IPS-NIHi11 (cell line): ENCODE measurements around the gene NAT8L.

Source experiments
- DNase-seq: peaks from one replicate; pipeline ENCODE4 v3.0.0; 2012; ENCODE audit warnings: mixed read lengths, low spot score

NAT8L gene

DNA sequence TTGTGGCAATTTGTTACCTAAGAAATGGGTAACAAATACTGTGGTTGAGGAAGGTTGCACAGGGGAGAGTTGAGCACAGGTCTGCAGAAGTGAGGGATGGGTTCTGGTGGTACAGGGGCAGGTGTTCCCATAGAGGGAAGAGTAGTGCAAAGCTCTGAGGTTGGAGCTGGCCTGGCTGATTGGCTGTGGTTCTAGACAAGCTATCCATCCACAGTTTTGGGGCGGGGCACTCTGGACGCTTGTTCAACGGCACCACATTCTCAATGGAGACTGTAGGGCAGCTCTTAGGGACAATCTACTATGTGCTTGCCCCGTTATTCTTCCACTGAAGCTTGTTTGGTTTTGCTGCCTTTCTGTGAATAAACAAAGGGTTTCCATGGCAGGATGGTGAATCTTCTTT is 35.4 kb downstream of the NAT8L start:
- DNase-seq, result no peak

DNA sequence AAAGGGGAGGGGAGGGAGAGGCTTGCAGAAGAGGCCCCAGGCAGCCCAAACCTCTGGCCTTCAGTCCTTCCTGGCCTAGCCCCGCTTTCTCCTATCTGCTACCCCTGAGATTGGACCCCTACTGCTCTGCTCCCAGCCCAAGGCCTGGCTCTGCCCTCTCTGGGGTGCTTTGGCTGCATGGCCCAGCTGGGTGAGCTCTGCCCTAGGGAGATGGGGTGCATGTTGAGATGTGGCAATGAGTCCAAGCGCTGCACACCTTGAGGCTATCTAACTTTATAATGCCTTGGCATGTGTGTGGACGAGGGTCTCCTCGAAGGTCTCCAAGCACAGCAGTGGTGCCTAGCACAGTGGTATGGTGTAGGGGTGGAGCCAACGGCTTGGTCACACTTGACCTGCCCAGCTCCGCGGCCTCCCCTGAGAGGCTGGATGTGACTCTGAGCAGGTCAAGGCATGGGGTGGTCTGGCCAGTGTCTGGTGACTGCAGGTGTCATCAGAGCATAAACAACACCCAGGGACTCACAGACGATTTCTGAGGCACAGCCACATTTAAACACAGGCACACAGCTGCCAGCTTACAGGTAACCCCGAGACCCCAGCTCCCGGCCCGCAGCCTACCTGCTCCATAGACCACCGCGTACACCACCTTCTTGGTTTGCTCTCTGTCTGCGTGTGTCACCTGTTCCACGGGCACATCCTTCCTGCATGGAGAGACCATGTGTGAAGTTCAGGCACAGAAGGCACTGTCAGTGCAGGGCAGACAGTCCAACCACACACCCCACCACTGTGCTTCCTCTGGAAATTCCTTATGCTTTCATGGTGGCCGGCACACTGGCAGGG is 36.3 kb downstream of the NAT8L start:
- DNase-seq, result no peak

DNA sequence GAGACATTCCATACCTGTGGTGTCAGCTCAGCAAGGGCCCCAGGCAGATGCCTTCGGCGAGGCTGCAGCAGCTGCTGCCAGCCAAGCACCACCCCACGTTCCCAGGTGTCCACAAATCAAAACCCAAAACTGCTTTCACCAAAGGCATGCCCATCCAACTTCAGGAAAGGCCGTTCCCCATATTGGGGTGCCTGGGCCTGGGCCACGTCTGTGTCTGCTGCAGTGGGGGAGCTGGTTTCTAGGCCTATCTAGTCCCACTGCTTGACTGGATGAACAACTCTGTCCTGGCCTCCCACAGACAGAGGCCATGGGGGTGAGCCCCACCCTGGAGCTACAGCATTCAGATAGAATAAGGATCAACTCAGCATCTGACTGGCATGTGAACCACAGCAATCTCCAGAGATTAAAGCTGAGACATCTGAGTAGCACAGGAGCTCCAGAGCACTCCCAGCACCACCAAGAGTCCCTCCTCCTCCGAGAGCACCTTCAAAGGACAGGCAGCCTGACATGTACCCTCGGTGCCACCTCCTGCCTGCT is 37.0 kb downstream of the NAT8L start:
- DNase-seq, result no peak

DNA sequence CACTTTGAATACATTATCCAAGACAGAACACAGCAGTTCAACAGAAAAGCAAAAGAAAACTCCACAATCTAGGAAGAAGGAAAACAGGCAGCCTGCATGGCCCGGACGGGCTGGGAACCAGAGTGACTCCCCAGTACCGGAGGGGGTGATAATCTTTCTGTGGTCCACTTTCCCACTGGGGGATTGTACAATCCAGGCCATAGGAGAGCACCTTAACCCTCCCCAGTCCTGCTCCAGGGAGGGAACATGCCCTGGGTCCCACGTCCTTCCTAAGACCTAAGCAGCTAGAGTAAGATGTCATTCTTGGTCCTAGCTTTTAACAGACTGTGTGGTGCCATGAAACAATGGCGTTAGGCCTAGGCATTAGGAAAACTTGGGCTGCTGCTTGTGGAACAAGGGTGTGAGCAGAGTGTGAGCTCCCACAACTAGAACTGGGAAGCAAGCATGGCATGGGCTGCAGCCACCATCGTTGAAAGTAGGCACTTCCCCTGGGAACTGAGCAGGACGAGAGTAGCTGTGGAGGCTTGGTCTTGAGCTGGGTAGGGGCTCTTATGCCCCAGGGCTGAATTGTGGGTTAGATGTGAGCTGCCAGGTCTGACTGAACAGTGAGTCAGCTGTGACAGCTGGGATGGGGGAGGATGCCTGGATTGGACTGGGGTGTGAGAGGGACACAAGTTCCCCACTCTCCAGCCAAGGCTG is 42.4 kb downstream of the NAT8L start:
- no peak for DNase-seq

DNA sequence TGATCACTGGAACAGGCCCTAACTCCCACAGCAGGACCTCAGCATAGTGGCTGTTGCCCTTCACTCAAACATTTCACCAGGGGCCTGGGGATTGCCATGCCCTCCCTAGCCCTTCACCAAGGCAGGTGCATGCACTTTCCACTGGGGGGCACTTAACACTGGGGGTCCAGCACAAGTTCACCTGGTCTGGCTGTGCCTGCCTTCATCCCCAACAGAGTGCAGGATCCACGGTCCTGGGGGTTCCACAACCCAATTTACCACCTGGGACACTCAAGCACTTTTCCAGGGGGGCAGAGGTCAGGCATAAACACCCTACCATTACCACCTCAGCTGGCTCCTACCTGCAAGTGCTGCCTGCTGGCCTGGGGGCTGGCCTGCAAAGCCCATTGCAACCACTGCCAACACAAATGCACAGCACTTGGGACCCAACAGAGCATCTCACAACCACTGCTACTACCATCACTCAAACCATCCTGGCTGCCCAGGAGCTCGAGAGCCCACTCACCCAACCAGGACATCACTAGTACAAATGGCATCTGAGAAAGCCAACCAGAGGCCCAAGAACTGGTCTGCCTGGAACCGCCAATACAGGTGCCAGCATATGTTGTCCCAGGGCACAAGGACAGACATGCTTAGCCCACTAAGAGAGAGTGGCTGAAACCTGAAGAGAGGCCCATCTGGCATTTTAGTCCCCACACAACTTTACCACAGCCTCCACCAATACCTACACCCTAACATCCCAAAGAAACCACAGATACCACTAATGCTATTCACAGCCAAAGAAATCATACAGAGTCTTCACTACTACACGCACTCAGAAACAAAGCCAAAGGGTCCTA is 43.1 kb downstream of the NAT8L start:
- DNase-seq, result no peak

DNA sequence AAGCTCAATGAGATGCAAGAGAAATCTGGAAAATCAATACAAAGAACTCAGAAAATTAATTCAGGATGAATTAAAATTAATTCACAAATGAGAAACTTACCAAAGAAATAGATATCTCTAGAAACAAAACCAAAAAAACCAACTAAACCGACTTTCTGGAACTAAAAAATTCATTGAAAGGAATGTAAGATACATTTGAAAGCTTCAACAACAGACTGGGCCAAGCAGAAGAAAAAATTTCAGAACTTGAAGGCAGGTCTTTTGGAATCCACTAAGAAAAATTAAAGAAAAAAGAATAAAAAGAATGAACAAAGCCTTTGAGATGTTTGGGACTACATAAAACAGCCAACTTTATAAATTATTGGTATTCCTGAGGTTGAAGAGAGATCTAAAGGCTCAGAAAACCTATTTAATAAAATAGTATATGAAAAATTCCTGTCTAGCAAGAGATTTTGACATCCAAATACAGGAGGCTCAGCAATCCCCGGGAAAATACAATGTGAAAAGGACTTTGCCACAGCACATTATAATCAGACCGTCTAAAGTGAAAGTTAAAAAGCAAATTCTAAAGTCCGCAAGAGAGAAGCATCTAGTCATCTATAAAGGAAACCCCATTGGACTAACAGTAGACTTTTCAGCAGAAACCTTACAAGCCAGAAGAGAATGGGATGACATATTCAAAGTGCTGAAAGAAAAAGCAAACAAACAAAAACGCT is 44.2 kb downstream of the NAT8L start:
- DNase-seq, result no peak

DNA sequence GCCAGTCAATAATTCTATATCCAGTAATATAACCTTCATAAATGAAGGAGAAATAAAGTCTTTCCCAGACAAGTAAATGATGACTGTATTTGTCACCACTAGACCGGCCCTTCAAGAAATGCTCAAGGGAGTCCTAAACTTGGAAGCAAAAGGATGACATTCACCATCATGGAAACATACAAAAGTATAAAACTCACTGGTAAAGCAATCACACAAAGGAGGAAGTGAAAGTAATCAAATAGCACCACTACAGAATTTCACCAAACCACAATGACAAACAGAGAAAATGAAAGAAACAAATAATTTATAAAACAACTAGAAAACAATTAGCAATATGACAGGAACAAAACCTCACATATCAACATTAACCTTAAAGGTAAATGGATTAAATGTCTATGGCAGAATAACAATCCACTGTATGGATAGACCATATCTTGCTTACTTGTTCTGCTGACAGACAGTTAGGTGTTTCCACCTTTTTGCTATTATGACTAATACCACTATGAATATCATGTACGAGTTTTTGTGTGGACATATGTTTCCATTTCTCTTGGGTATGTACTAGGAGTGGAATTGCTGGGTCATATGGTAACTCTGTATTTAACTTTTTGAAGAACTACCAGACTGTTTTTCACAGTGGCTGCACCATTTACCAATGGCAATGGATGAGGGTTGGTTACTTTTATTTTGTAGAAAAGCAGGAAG is 44.9 kb downstream of the NAT8L start:
- DNase-seq, result no peak

DNA sequence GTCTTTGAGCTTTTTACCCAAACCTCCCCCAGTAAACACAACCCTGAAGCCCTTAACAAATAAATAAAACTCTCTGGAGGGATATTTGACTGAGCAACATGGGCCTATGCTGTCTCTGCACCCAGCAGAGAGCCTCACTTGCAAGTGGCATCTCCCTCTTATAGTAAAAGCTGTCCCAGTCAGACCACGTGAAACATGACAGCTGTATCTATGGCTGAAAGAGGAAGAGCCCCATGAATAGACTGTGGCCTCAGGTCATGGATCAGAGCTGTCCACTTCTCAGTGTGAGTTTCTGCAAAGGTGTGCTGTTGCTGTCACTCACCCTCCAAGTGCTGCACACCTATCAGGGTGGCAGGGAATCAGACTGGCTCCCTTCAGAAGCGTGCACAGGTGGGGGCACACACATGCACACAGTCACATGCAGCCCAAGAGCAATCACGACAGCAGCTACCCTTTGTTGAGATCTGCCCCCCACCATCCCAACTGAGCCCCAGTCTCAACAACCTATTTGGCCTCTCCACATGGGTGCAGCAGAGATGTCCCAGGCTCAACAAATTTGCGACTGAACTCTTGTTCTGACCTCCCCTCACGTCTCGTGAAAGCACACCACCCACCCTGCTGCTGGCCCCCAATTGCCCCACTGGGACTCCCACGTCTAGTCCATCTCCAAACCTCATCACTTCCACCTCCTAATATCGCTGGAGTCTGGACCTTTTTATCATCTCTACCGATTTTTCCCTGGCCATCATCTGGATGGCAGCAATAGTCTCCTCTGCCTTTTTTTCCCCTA is 45.6 kb downstream of the NAT8L start:
- no peak for DNase-seq

DNA sequence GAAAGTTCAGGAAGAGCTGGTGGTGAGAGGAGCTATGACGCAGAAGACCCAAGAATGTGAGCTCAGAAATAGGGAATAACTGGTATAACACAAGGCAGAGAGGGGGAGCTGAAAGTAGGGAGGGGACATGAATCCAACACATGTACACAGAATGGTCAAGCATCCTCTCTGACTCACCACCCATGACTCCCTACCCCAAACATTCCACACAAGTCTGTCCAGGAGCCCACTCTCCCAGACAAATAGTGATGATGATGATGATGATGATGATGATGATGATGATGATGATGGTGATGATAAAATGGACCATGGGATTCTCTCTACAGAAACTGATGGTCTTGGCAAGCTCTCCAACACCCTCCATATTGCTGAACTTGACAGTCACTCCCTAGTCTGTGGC is 46.4 kb downstream of the NAT8L start:
- no peak for DNase-seq

DNA sequence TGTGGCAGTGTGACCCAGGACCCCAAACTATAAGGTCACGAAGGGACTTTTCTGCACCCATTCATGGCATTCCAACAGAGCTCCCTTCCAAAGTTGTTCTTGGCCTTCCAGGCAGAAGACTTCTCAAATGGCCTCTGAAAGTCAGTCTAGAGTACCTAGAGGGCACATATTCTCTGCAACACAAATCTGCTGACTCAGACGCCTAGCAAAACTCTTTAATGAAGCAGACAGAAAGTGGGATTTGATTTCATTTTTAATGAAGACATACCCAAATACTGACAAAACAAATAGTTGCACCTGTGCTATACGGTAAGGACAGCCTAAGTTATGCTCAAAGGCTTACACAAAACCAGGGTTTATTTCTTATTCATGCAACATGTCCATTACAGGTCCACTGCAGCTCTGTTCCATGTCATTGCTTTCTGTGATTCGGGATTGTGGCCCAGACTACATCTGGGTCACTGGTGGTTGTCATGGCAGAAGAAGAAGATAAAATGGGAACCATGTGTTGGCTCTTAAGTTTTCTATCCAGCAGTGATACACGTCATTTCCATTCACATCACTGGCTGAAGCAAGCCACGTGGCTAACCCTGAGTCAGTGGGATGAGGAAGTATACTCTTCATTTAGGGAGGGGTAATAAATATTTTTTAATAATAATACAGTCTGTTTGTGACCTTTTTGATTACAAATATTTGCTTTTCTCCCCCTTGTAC is 57.7 kb downstream of the NAT8L start:
- no peak for DNase-seq
